ENCODE data around the gene TIMMDC1.

The TIMMDC1 gene

GRCh38 chr3:119469418-119470189 lies 28.7 kb upstream of the TIMMDC1 start:
- H3K4me3 ChIP-seq (ENCODE audit: low read length) = peak overlapping the region; percentile 93
- TF ChIP-seq CTCF (conservative IDR thresholded peaks at IDR 0.05; ENCODE audit: low read depth, low read length) = no peak
- DNase-seq (ENCODE audit: low read depth) = no peak

- DNase-seq (ENCODE audit: low read depth) = no peak
- TF ChIP-seq CTCF (conservative IDR thresholded peaks at IDR 0.05; ENCODE audit: low read depth, low read length) = no peak
- no peak overlapping the region for H3K4me3 ChIP-seq (ENCODE audit: low read length)
Measured at GRCh38 chr3:119470866-119471265, 27.5 kb upstream of the TIMMDC1 start.

GRCh38 chr3:119481079-119481478 lies 17.3 kb upstream of the TIMMDC1 start:
- no peak for TF ChIP-seq CTCF (conservative IDR thresholded peaks at IDR 0.05; ENCODE audit: low read depth, low read length)

GRCh38 chr3:119483101-119483500 lies 15.2 kb upstream of the TIMMDC1 start:
- no peak for TF ChIP-seq CTCF (conservative IDR thresholded peaks at IDR 0.05; ENCODE audit: low read depth, low read length)
- H3K4me3 ChIP-seq (ENCODE audit: low read length) = no peak overlapping the region
- no peak for DNase-seq (ENCODE audit: low read depth)

More at GRCh38 chr3:119481079-119481478, 17.3 kb upstream of the TIMMDC1 start:
- DNase-seq (ENCODE audit: low read depth) = no peak
- no peak overlapping the region for H3K4me3 ChIP-seq (ENCODE audit: low read length)

- H3K4me3 ChIP-seq (ENCODE audit: low read length) = no peak overlapping the region
- DNase-seq (ENCODE audit: low read depth) = no peak
- TF ChIP-seq CTCF (conservative IDR thresholded peaks at IDR 0.05; ENCODE audit: low read depth, low read length) = no peak
Measured at GRCh38 chr3:119485563-119485962, 12.8 kb upstream of the TIMMDC1 start.

GRCh38 chr3:119490153-119490552 lies 8.2 kb upstream of the TIMMDC1 start:
- no peak for TF ChIP-seq CTCF (conservative IDR thresholded peaks at IDR 0.05; ENCODE audit: low read depth, low read length)
- DNase-seq (ENCODE audit: low read depth) = no peak
- H3K4me3 ChIP-seq (ENCODE audit: low read length) = no peak overlapping the region

GRCh38 chr3:119492128-119492527 lies 6.2 kb upstream of the TIMMDC1 start:
- no peak for DNase-seq (ENCODE audit: low read depth)
- no peak for TF ChIP-seq CTCF (conservative IDR thresholded peaks at IDR 0.05; ENCODE audit: low read depth, low read length)
- no peak overlapping the region for H3K4me3 ChIP-seq (ENCODE audit: low read length)

All from retinal pigment epithelial cell (primary cell).